ENCODE data around the gene CDCP2.

DNA sequence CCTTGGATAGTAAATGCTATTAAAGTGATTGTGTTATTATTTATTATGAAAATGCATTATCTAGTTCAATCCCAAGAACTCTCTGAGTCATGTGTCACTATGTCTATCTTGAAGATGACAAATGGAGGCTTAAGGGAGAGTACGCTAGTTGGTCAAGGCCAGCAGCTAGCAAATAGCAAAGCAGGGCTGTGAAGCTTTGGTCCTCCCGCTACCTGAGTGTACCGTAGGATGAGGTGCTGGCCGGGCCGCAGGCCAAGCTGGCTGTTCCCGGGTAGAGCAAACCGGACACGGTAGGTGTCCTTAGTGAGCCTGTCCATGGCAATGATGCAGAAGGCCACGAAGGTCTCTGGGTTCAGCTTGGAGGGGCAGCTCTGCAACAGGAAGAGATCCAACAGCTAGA is 37.7 kb upstream of the CDCP2 start:
- TF ChIP-seq, protein P1, sequence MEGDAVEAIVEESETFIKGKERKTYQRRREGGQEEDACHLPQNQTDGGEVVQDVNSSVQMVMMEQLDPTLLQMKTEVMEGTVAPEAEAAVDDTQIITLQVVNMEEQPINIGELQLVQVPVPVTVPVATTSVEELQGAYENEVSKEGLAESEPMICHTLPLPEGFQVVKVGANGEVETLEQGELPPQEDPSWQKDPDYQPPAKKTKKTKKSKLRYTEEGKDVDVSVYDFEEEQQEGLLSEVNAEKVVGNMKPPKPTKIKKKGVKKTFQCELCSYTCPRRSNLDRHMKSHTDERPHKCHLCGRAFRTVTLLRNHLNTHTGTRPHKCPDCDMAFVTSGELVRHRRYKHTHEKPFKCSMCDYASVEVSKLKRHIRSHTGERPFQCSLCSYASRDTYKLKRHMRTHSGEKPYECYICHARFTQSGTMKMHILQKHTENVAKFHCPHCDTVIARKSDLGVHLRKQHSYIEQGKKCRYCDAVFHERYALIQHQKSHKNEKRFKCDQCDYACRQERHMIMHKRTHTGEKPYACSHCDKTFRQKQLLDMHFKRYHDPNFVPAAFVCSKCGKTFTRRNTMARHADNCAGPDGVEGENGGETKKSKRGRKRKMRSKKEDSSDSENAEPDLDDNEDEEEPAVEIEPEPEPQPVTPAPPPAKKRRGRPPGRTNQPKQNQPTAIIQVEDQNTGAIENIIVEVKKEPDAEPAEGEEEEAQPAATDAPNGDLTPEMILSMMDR (IDR thresholded peaks at IDR 0.05): no peak
- TF ChIP-seq POLR2A (IDR thresholded peaks at IDR 0.05): no peak
